OCI-LY3 (cell line): Measurements from ENCODE around the gene FRMD7.
"Not testable (repeated sequence)": the region's sequence is repeated elsewhere in the genome, so short reads cannot be mapped to it uniquely, and the experiment has no call there.

ENCODE experiments used
- H2AFZ ChIP-seq: fragments of 200-600, 300-600 bp; shearing (Covaris generic); 2 replicates; pipeline ENCODE4 v1.6.0; 2014; ENCODE audit warnings: antibody characterized with exemption, low read depth, low read length
- H3K27ac ChIP-seq: fragments of 200-600, 300-600 bp; sonication (generic); 2 replicates; pipeline ENCODE4 v1.5.1; 2014; ENCODE audit warnings: mild to moderate bottlenecking, low read length, moderate library complexity, mixed read lengths
- H3K27me3 ChIP-seq: fragments of 200-600, 300-600 bp; sonication (generic); 2 replicates; pipeline ENCODE4 v1.6.1; 2014; ENCODE audit warnings: low read depth, low read length, mixed read lengths
- H3K36me3 ChIP-seq: fragments of 200-600, 300-600 bp; sonication (generic); replicated peaks from 2 replicates; pipeline ENCODE3; 2014; ENCODE audit warnings: low read depth, low read length, mixed read lengths
- H3K4me1 ChIP-seq: fragments of 300-600, 200-600 bp; sonication (generic); 2 replicates; pipeline ENCODE4 v1.6.1; 2014; ENCODE audit warnings: low read length, mixed read lengths
- H3K4me2 ChIP-seq: fragments of 200-600, 300-600 bp; sonication (generic); 2 replicates; pipeline ENCODE4 v1.6.1; 2014; ENCODE audit warnings: low read length, mixed read lengths
- H3K4me3 ChIP-seq: fragments of 300-600, 200-600 bp; sonication (generic); 2 replicates; pipeline ENCODE4 v1.5.1; 2014; ENCODE audit warnings: antibody characterized with exemption, mild to moderate bottlenecking, low read length, moderate library complexity
- H3K79me2 ChIP-seq: fragments of 300-600, 200-600 bp; shearing (Covaris generic); 2 replicates; pipeline ENCODE4 v1.6.1; 2014; ENCODE audit warnings: mild to moderate bottlenecking, low read length, mixed read lengths
- H3K9ac ChIP-seq: fragments of 300-600, 200-600 bp; shearing (Covaris generic); 2 replicates; pipeline ENCODE4 v1.6.0; 2014; ENCODE audit warnings: mild to moderate bottlenecking, low read length, moderate library complexity
- H3K9me3 ChIP-seq: fragments of 200-600, 300-600 bp; shearing (Covaris generic); 2 replicates; pipeline ENCODE4 v1.6.1; 2014; ENCODE audit warnings: low read length, mixed read lengths; ENCODE audit not compliant: insufficient read depth
- H4K20me1 ChIP-seq: fragments of 200-600, 300-600 bp; sonication (generic); 2 replicates; pipeline ENCODE4 v1.6.1; 2016; ENCODE audit warnings: low read length, mixed read lengths; ENCODE audit not compliant: insufficient read depth
- CTCF ChIP-seq: fragments of 200-600, 300-600 bp; sonication (generic); IDR thresholded peaks from 2 replicates; pipeline ENCODE4 v1.5.1; 2014; ENCODE audit warnings: antibody characterized with exemption, low read length, low read depth
- EZH2phosphoT487 ChIP-seq: fragments of 200-600 bp; shearing (Covaris generic); IDR thresholded peaks from 2 replicates; pipeline ENCODE4 v1.6.1; 2018; ENCODE audit warnings: antibody characterized with exemption, mixed run types, low read depth

FRMD7 gene

GRCh38 chrX:132169554-132169953 lies 41.7 kb upstream of the FRMD7 start:
- no peaks in the 10 kb centered on the region for H3K79me2 ChIP-seq
- no peak overlapping the region for H3K9ac ChIP-seq
- no peak overlapping the region for H3K4me3 ChIP-seq
- no peaks in the 10 kb centered on the region for H3K36me3 ChIP-seq
- H3K4me2 ChIP-seq: no peak overlapping the region
- no peaks in the 10 kb centered on the region for H4K20me1 ChIP-seq
- H3K4me1 ChIP-seq: peaks cover 4% of the 10 kb centered on the region
- no peak overlapping the region for H3K27ac ChIP-seq
- H2AFZ ChIP-seq: no peak overlapping the region
- TF ChIP-seq CTCF: no peak
- TF ChIP-seq EZH2phosphoT487: no peak
- H3K27me3 ChIP-seq: no peaks in the 10 kb centered on the region
- H3K9me3 ChIP-seq: no peaks in the 10 kb centered on the region

- Histone ChIP-seq H4K20me1 (no peaks in the 10 kb centered on the region), H3K9me3 (no peaks in the 10 kb centered on the region), H2AFZ (no peak overlapping the region), H3K27me3 (no peaks in the 10 kb centered on the region), H3K4me1 (peaks cover 4% of the 10 kb centered on the region), H3K36me3 (no peaks in the 10 kb centered on the region), H3K27ac (no peak overlapping the region), H3K4me3 (no peak overlapping the region), H3K4me2 (no peak overlapping the region), H3K79me2 (no peaks in the 10 kb centered on the region), H3K9ac (no peak overlapping the region)
- TF ChIP-seq CTCF (no peak), EZH2phosphoT487 (no peak)
Observed at GRCh38 chrX:132165651-132166050, 37.8 kb upstream of the FRMD7 start.

- Histone ChIP-seq H3K4me2 (no peak overlapping the region), H3K9ac (no peak overlapping the region), H3K4me1 (peaks cover 4% of the 10 kb centered on the region), H3K4me3 (no peak overlapping the region), H3K36me3 (no peaks in the 10 kb centered on the region), H3K27ac (no peak overlapping the region), H3K79me2 (no peaks in the 10 kb centered on the region), H2AFZ (no peak overlapping the region), H3K27me3 (no peaks in the 10 kb centered on the region), H3K9me3 (no peaks in the 10 kb centered on the region), H4K20me1 (no peaks in the 10 kb centered on the region)
- no peak for TF ChIP-seq CTCF
- no peak for TF ChIP-seq EZH2phosphoT487
Observed at GRCh38 chrX:132165005-132165404, 37.2 kb upstream of the FRMD7 start.

- not testable (repeated sequence) for H4K20me1 ChIP-seq, H2AFZ ChIP-seq, H3K4me1 ChIP-seq, H3K79me2 ChIP-seq, H3K4me3 ChIP-seq, H3K27ac ChIP-seq, H3K9me3 ChIP-seq, H3K4me2 ChIP-seq, H3K27me3 ChIP-seq, H3K36me3 ChIP-seq, H3K9ac ChIP-seq
Observed at GRCh38 chrX:132163094-132163493, 35.3 kb upstream of the FRMD7 start.

GRCh38 chrX:132153166-132153565 lies 25.3 kb upstream of the FRMD7 start:
- H4K20me1 ChIP-seq: no peaks in the 10 kb centered on the region
- no peaks in the 10 kb centered on the region for H3K36me3 ChIP-seq
- H3K9ac ChIP-seq: no peak overlapping the region
- H2AFZ ChIP-seq: no peak overlapping the region
- H3K4me1 ChIP-seq: peaks cover 8% of the 10 kb centered on the region; the same call in 1 of the 2 replicates
- no peak overlapping the region; the same call in 1 of the 2 replicates for H3K4me2 ChIP-seq
- TF ChIP-seq CTCF (no peak), EZH2phosphoT487 (no peak)
- H3K27me3 ChIP-seq: no peaks in the 10 kb centered on the region
- H3K9me3 ChIP-seq: no peaks in the 10 kb centered on the region
- H3K4me3 ChIP-seq: no peak overlapping the region
- no peak overlapping the region for H3K27ac ChIP-seq
- H3K79me2 ChIP-seq: no peaks in the 10 kb centered on the region
